ENCODE results near the gene ORC3.
"Not testable (repeated sequence)": the region's sequence is repeated elsewhere in the genome, so short reads cannot be mapped to it uniquely, and the experiment has no call there.

ORC3 gene

GRCh38 chr6:87606199-87606598 lies 16.3 kb downstream of the ORC3 start:
- DNase-seq: no peak

GRCh38 chr6:87608802-87609201 lies 18.9 kb downstream of the ORC3 start:
- DNase-seq: no peak

GRCh38 chr6:87613018-87613417 lies 23.1 kb downstream of the ORC3 start:
- not testable (repeated sequence) for DNase-seq

- DNase-seq: no peak
Measured at GRCh38 chr6:87617405-87617804, 27.5 kb downstream of the ORC3 start.

- DNase-seq: no peak
Measured at GRCh38 chr6:87618531-87618930, 28.6 kb downstream of the ORC3 start.

GRCh38 chr6:87623248-87623647 lies 33.3 kb downstream of the ORC3 start:
- DNase-seq: no peak

- DNase-seq: no peak
Measured at GRCh38 chr6:87628424-87628823, 38.5 kb downstream of the ORC3 start.

- DNase-seq: no peak
Measured at GRCh38 chr6:87628881-87629280, 38.9 kb downstream of the ORC3 start.

- no peak for DNase-seq
Measured at GRCh38 chr6:87630746-87631145, 40.8 kb downstream of the ORC3 start.

GRCh38 chr6:87633851-87634250 lies 43.9 kb downstream of the ORC3 start:
- DNase-seq: no peak

GRCh38 chr6:87636315-87636714 lies 46.4 kb downstream of the ORC3 start:
- DNase-seq: no peak

GRCh38 chr6:87637106-87637505 lies 47.2 kb downstream of the ORC3 start:
- no peak for DNase-seq

GRCh38 chr6:87639373-87639772 lies 49.4 kb downstream of the ORC3 start:
- no peak for DNase-seq

GRCh38 chr6:87641065-87641692 lies 51.2 kb downstream of the ORC3 start:
- DNase-seq: no peak

GRCh38 chr6:87645080-87645479 lies 55.1 kb downstream of the ORC3 start:
- DNase-seq: no peak

- no peak for DNase-seq
Measured at GRCh38 chr6:87653074-87653962, 63.4 kb downstream of the ORC3 start.

GRCh38 chr6:87654122-87654521 lies 64.2 kb downstream of the ORC3 start:
- no peak for DNase-seq

- DNase-seq: no peak
Measured at GRCh38 chr6:87654875-87655454, 65.0 kb downstream of the ORC3 start.

GRCh38 chr6:87655824-87656223 lies 65.9 kb downstream of the ORC3 start:
- no peak for DNase-seq

GRCh38 chr6:87656857-87657256 lies 66.9 kb downstream of the ORC3 start:
- no peak for DNase-seq

- no peak for DNase-seq
Measured at GRCh38 chr6:87658516-87658915, 68.6 kb downstream of the ORC3 start.

- no peak for DNase-seq
Measured at GRCh38 chr6:87660226-87660911, 70.4 kb downstream of the ORC3 start.

- DNase-seq: no peak
Measured at GRCh38 chr6:87661016-87661415, 71.1 kb downstream of the ORC3 start.

Measured in CD4-positive, alpha-beta T cell treated with Interleukin-6 for 4 hours (primary cell).